Right ventricle myocardium inferior (tissue), 1 donor: ENCODE measurements around the gene CD3E. TPM values are rescaled to one million over a fixed set of nuclear protein-coding genes. Genes with fewer than 3 reads are reported as not detected.

Experiments
- ATAC-seq: fragments of 200-7000 bp; cut with Tn5 transposase; one replicate; pipeline ENCODE4 v1.9.1; 2020; ENCODE audit warnings: mild to moderate bottlenecking, moderate library complexity
- DNase-seq: peaks from one replicate; pipeline ENCODE4 v3.0.0; 2021; ENCODE audit errors: missing footprints
- intact Hi-C: fragments of 100-400 bp; cut with DNase I; formaldehyde crosslinking; loops from one replicate; pipeline ENCODE4 v1.11.0; 2022
- total RNA-seq: library from RNA; stranded (reverse); fragmentation: NEBNext Ultra II Directional; extraction: Animal tissue kit (Norgen Biotek cat#: 25700); gene quantifications from one replicate; pipeline ENCODE4 v1.2.1, GENCODE V29; 2021
- donor health status: DM: no; HTN: yes; CAD: no; lungs with severe emphysema.

CD3E gene
- total RNA-seq, 1 donor from 2014 or later = 0.70 TPM

- ATAC-seq (no peak), DNase-seq (no peak)
- intact Hi-C loops = loop anchor here (10.0 kb wide), 1 partner anchor 58 kb away; no protein-coding TSS in a partner anchor
Observed at GRCh38 chr11:118353084-118353710, 48.7 kb downstream of the CD3E start.

GRCh38 chr11:118358071-118358470, 53.5 kb downstream of the CD3E start:
- ATAC-seq = no peak
- intact Hi-C loops = loop anchor here (2.0 to 10.0 kb wide), 2 partner anchors 63 to 159 kb away; no protein-coding TSS in a partner anchor

GRCh38 chr11:118359295-118359958, 54.9 kb downstream of the CD3E start, which contains the start of gene UBE4A:
UBE4A (plus strand) TSS chr11:118359600; CDS start chr11:118365081, 5,481 bp downstream.
- peak; percentile 98 for DNase-seq
- peak; percentile 96 for ATAC-seq
- intact Hi-C loops = loop anchor here (2.0 to 10.0 kb wide), 2 partner anchors 65 to 161 kb away; no protein-coding TSS in a partner anchor

More at GRCh38 chr11:118358071-118358470, 53.5 kb downstream of the CD3E start:
- no peak for DNase-seq

- intact Hi-C loops = loop anchor here (2.0 to 5.0 kb wide), 2 partner anchors 37 to 220 kb away; partner anchors contain the start of gene ATP5MG
- no peak for ATAC-seq
Observed at GRCh38 chr11:118364956-118365615, 60.6 kb downstream of the CD3E start.

More at GRCh38 chr11:118364956-118365615, 60.6 kb downstream of the CD3E start:
- DNase-seq = no peak

Other genes starting within 250 kb of the CD3E start
- not detected for gene TMPRSS4, start 227.7 kb upstream of the CD3E start, total RNA-seq
- gene SMIM35, start 217.8 kb upstream of the CD3E start, total RNA-seq = not detected
- 12.6 TPM for gene SCN4B, start 151.9 kb upstream of the CD3E start, total RNA-seq
- 18.3 TPM for gene SCN2B, start 128.1 kb upstream of the CD3E start, total RNA-seq
- gene JAML, start 79.7 kb upstream of the CD3E start, total RNA-seq = 3.3 TPM
- 2.2 TPM for gene MPZL3, start 52.4 kb upstream of the CD3E start, total RNA-seq
- gene MPZL2, start 40.4 kb upstream of the CD3E start, total RNA-seq = 11.4 TPM
- not detected for gene CD3D, start 38.0 kb downstream of the CD3E start, total RNA-seq
- gene CD3G, start 39.6 kb downstream of the CD3E start, total RNA-seq = 0.78 TPM
- gene UBE4A, start 54.9 kb downstream of the CD3E start, total RNA-seq = 32.0 TPM
- gene ATP5MG, start 96.9 kb downstream of the CD3E start, total RNA-seq = 762 TPM
- gene KMT2A, start 131.8 kb downstream of the CD3E start, total RNA-seq = 24.3 TPM
- gene TTC36, start 222.7 kb downstream of the CD3E start, total RNA-seq = 0.92 TPM
- 10.8 TPM for gene TMEM25, start 226.5 kb downstream of the CD3E start, total RNA-seq